H1 (cell line): ENCODE measurements around the gene P2RY8. TPM values are rescaled to one million over a fixed set of nuclear protein-coding genes. Genes with fewer than 3 reads are reported as not detected.

Experiments
- CTCF ChIA-PET: fragments of 300-600 bp; sonication (Branson Sonifier 250); formaldehyde crosslinking; loops from one replicate; lab custom pipeline; 2021; ENCODE audit not compliant: partially characterized antibody; lab: Charles Lee
- POLR2A ChIA-PET: fragments of 300-600 bp; sonication (Branson Sonifier 250); formaldehyde crosslinking; loops from one replicate; lab custom pipeline; 2021; ENCODE audit warnings: inconsistent platforms; ENCODE audit not compliant: partially characterized antibody; lab: Charles Lee
- DNase-seq, 2 experiments: peaks; one replicate each; pipeline versions ENCODE4 v3.0.0 to v3.0.0-alpha.2; 2010 to 2022; ENCODE audit warnings: low spot score in 2 of 2, low read depth in 1 of 2, mixed read lengths in 1 of 2
- FAIRE-seq: peaks from 2 replicates; lab custom pipeline; 2011; peaks lifted over from hg19 to GRCh38; lab: Jason Lieb, UNC
- H2AFZ ChIP-seq: 2 replicates; pipeline ENCODE4 v1.8.1; 2012; ENCODE audit warnings: low read length, inconsistent platforms
- H2AK5ac ChIP-seq: 2 replicates; pipeline ENCODE4 v1.6.1; 2013; ENCODE audit warnings: low read depth, low read length
- H2BK120ac ChIP-seq: replicated peaks from 2 replicates; pipeline ENCODE3; 2013; ENCODE audit warnings: low read depth, low read length, inconsistent platforms
- H2BK12ac ChIP-seq: 2 replicates; pipeline ENCODE4 v1.6.1; 2013; ENCODE audit warnings: low read depth, low read length
- H2BK15ac ChIP-seq: 2 replicates; pipeline ENCODE4 v1.6.1; 2013; ENCODE audit warnings: low read length
- H2BK20ac ChIP-seq: 2 replicates; pipeline ENCODE4 v1.6.1; 2013; ENCODE audit warnings: low read length
- H2BK5ac ChIP-seq: 2 replicates; pipeline ENCODE4 v1.6.1; 2013; ENCODE audit warnings: low read depth, low read length
- H3K14ac ChIP-seq: 2 replicates; pipeline ENCODE4 v1.6.1; 2013; ENCODE audit warnings: inconsistent platforms; ENCODE audit not compliant: insufficient read length
- H3K18ac ChIP-seq: 2 replicates; pipeline ENCODE4 v1.6.1; 2013; ENCODE audit warnings: low read length; ENCODE audit errors: extremely low read depth
- H3K23ac ChIP-seq: 2 replicates; pipeline ENCODE4 v1.6.1; 2013; ENCODE audit warnings: inconsistent platforms; ENCODE audit not compliant: insufficient read length
- H3K23me2 ChIP-seq: 2 replicates; pipeline ENCODE4 v1.6.1; 2013; ENCODE audit warnings: low read depth, low read length
- H3K27ac ChIP-seq: 2 replicates; pipeline ENCODE4 v1.6.1; 2011; ENCODE audit warnings: low read depth, low read length, inconsistent platforms
- H3K27me3 ChIP-seq, 4 experiments: replicated peaks in 1 of 4; 1 replicate in 1 of 4; 2 replicates in 3 of 4; pipeline versions ENCODE4 v1.6.1 to v1.8.1; 2011 to 2013; ENCODE audit warnings: low read length in 3 of 4, mild to moderate bottlenecking in 3 of 4, inconsistent platforms in 2 of 4, mixed read lengths in 2 of 4, moderate library complexity in 1 of 4; ENCODE audit not compliant: control insufficient read depth in 3 of 4, insufficient read depth in 3 of 4; ENCODE audit errors: extremely low read depth in 1 of 4
- H3K36me3 ChIP-seq, 4 experiments: 2 replicates each; pipeline versions ENCODE4 v1.6.1 to v1.8.1; 2011 to 2013; ENCODE audit warnings: mild to moderate bottlenecking in 4 of 4, low read length in 3 of 4, moderate library complexity in 2 of 4, control low read depth in 1 of 4, inconsistent platforms in 1 of 4; ENCODE audit not compliant: insufficient read depth in 4 of 4, control insufficient read depth in 2 of 4
- H3K4ac ChIP-seq: replicated peaks from 2 replicates; pipeline ENCODE3; 2013; ENCODE audit warnings: low read length, low read depth, mixed read lengths, inconsistent platforms; ENCODE audit not compliant: insufficient read length
- H3K4me1 ChIP-seq, 4 experiments: replicated peaks in 1 of 4; 1 replicate in 1 of 4; 2 replicates in 3 of 4; pipeline versions ENCODE4 v1.6.1 to v1.8.1; 2011 to 2013; ENCODE audit warnings: low read length in 3 of 4, inconsistent platforms in 2 of 4, mixed read lengths in 1 of 4; ENCODE audit not compliant: insufficient read depth in 4 of 4, control insufficient read depth in 3 of 4
- H3K4me2 ChIP-seq, 2 experiments: 2 replicates each; pipeline versions ENCODE4 v1.6.1 to v1.8.1; 2011 to 2013; ENCODE audit warnings: low read depth in 2 of 2, low read length in 2 of 2, control low read depth in 1 of 2, inconsistent platforms in 1 of 2, mild to moderate bottlenecking in 1 of 2; ENCODE audit not compliant: insufficient read depth in 1 of 2
- H3K4me3 ChIP-seq, 4 experiments: fragments of 200-600, 300-600 bp in 1 of 4; sonication (generic), shearing (Covaris generic), sonication (Bioruptor Twin) in 1 of 4; 2 replicates each; pipeline versions ENCODE4 v1.5.1 to v1.8.1; 2011 to 2016; ENCODE audit warnings: low read length in 4 of 4, low read depth in 3 of 4, control low read depth in 2 of 4, inconsistent platforms in 2 of 4, mild to moderate bottlenecking in 2 of 4, mixed read lengths in 1 of 4, moderate library complexity in 1 of 4; ENCODE audit not compliant: insufficient read depth in 2 of 4; ENCODE audit errors: extremely low read depth in 1 of 4
- H3K56ac ChIP-seq: replicated peaks from 2 replicates; pipeline ENCODE3; 2013; ENCODE audit warnings: low read depth, mild to moderate bottlenecking, mixed read lengths, low read length, inconsistent platforms; ENCODE audit not compliant: insufficient read length
- H3K79me1 ChIP-seq: 2 replicates; pipeline ENCODE4 v1.6.1; 2013; ENCODE audit warnings: low read depth, low read length, control low read depth
- H3K79me2 ChIP-seq, 2 experiments: 2 replicates each; pipeline versions ENCODE4 v1.6.1 to v1.8.1; 2012 to 2013; ENCODE audit warnings: low read length in 2 of 2, mild to moderate bottlenecking in 2 of 2, inconsistent platforms in 1 of 2; ENCODE audit not compliant: insufficient read depth in 2 of 2, control insufficient read depth in 1 of 2
- H3K9ac ChIP-seq, 4 experiments: replicated peaks in 1 of 4; 1 replicate in 1 of 4; 2 replicates in 3 of 4; pipeline versions ENCODE4 v1.6.1 to v1.8.1; 2011 to 2013; ENCODE audit warnings: low read depth in 3 of 4, low read length in 3 of 4, control low read depth in 2 of 4, mild to moderate bottlenecking in 2 of 4, moderate library complexity in 2 of 4, inconsistent platforms in 1 of 4; ENCODE audit errors: extremely low read depth in 1 of 4
- H3K9me3 ChIP-seq, 2 experiments: 2 replicates each; pipeline versions ENCODE4 v1.6.1 to v1.8.1; 2012 to 2013; ENCODE audit warnings: mild to moderate bottlenecking in 2 of 2, moderate library complexity in 2 of 2, control low read depth in 1 of 2, inconsistent platforms in 1 of 2, low read depth in 1 of 2, low read length in 1 of 2, mixed read lengths in 1 of 2; ENCODE audit not compliant: insufficient read depth in 2 of 2
- H4K20me1 ChIP-seq, 2 experiments: replicated peaks in 1 of 2; 2 replicates each; pipeline versions ENCODE3 to v1.8.1; 2011 to 2013; ENCODE audit warnings: inconsistent platforms in 2 of 2, low read length in 2 of 2, mild to moderate bottlenecking in 1 of 2; ENCODE audit not compliant: insufficient read depth in 2 of 2, control insufficient read depth in 1 of 2
- H4K5ac ChIP-seq: 2 replicates; pipeline ENCODE4 v1.6.1; 2013; ENCODE audit warnings: low read length, low read depth, mixed read lengths, inconsistent platforms; ENCODE audit not compliant: insufficient read length
- H4K8ac ChIP-seq: 2 replicates; pipeline ENCODE4 v1.8.0; 2013; ENCODE audit warnings: mild to moderate bottlenecking, moderate library complexity, low read length, inconsistent platforms; ENCODE audit not compliant: insufficient read depth; ENCODE audit errors: extremely low read depth
- H4K91ac ChIP-seq: replicated peaks from 2 replicates; pipeline ENCODE3; 2013; ENCODE audit warnings: low read length, mixed read lengths, inconsistent platforms; ENCODE audit not compliant: insufficient read length
- EP300 ChIP-seq, 2 experiments: IDR thresholded peaks; 1 replicate in 1 of 2; 2 replicates in 1 of 2; pipeline ENCODE4 v1.6.1; 2011 to 2012; ENCODE audit warnings: low read depth in 2 of 2, low read length in 2 of 2, mild to moderate bottlenecking in 2 of 2, borderline replicate concordance in 1 of 2, inconsistent platforms in 1 of 2, moderate library complexity in 1 of 2
- SIRT6 ChIP-seq: IDR thresholded peaks from one replicate; pipeline ENCODE4 v1.7.1; 2012; ENCODE audit warnings: low read length, inconsistent platforms
- USF2 ChIP-seq: IDR thresholded peaks from 2 replicates; pipeline ENCODE4 v1.6.1; 2011; ENCODE audit warnings: low read length, improper control_type of control experiment
- WGBS, 2 experiments: shearing (Covaris generic) in 1 of 2; methylation state at CpG; one replicate each; pipeline versions ENCODE4 v1.1.6 to v1.1.7; 2013 to 2015; ENCODE audit warnings: low lambda C conversion rate in 2 of 2, mixed read lengths in 2 of 2, inconsistent platforms in 1 of 2, low coverage in 1 of 2, missing lambda C conversion rate in 1 of 2; ENCODE audit not compliant: insufficient replicate concordance in 2 of 2, insufficient coverage in 1 of 2, insufficient read length in 1 of 2; ENCODE audit errors: extremely low coverage in 1 of 2, missing lambda C conversion rate in 1 of 2; 5-methylcytosine and 5-hydroxymethylcytosine counted together
- polyA plus RNA-seq, 7 experiments: library from polyadenylated mRNA; depleted of rRNA in 3 of 7; stranded (reverse) in 5 of 7; unstranded in 2 of 7; fragments of >200 nt in 5 of 7; fragments of 200-250 nt in 2 of 7; gene quantifications; 1 replicate in 5 of 7; 2 replicates in 1 of 7; 4 replicates in 1 of 7; pipeline versions ENCODE4 v1.2.1 to v1.2.3, GENCODE V29; 2011 to 2013; ENCODE audit warnings: missing spikeins in 2 of 7, mixed read lengths in 2 of 7
- total RNA-seq: library from RNA; stranded (reverse); fragmentation: NEBNext Ultra II Directional; extraction: Animal tissue kit (Norgen Biotek cat#: 25700); gene quantifications from 2 replicates; pipeline ENCODE4 v1.2.1, GENCODE V29; 2021

P2RY8 gene
- total and polyA plus RNA-seq, 2 of the 8 experiments (the other 6 are each of a cell fraction or from before 2014, with no cell fraction given) = 0.09 to 0.15 TPM

DNA sequence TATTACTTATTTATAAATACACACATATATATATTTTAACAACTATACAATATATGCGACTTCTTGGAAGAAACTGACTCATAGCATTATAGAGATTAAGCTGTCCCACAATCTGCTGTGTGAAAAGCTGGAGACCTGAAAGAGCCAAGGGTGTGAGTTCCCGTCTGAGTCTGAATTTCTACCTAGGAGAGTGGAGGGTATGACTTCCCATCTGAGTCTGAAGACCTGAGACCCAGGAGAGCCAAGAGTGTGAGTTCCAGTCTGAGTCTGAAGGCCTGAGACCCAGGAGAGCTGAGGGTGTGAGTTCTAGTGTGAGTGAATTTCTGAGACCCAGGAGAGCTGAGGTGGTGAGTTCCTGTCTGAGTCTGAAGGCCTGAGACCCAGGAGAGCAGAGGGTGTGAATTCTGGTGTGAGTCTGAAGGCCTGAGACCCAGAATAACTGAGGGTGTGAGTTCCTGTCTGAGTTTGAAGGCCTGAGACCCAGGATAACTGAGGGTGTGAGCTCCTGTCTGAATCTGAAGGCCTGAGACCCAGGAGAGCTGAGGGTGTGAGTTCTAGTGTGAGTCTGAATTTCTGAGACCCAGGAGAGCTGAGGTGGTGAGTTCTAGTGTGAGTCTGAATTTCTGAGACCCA is 8.9 kb upstream of the P2RY8 start:
- Histone ChIP-seq H3K18ac (no peak overlapping the region), H3K79me1 (no peaks in the 10 kb centered on the region), H4K20me1 (no peaks in the 10 kb centered on the region), H2BK5ac (no peak overlapping the region), H3K4ac (no peak overlapping the region), H3K27ac (no peak overlapping the region), H3K27me3 (no peaks in the 10 kb centered on the region), H2AFZ (no peak overlapping the region), H4K91ac (no peak overlapping the region), H2BK120ac (no peak overlapping the region), H2BK20ac (no peak overlapping the region), H3K9me3 (no peaks in the 10 kb centered on the region), H3K4me3 (no peak overlapping the region), H4K8ac (no peak overlapping the region), H3K79me2 (no peaks in the 10 kb centered on the region), H2BK15ac (no peak overlapping the region), H4K5ac (no peak overlapping the region), H2BK12ac (no peak overlapping the region), H3K56ac (no peak overlapping the region), H3K4me1 (no peaks in the 10 kb centered on the region; a peak in 1 of 7 replicates), H3K23ac (no peak overlapping the region), H3K36me3 (no peaks in the 10 kb centered on the region), H2AK5ac (no peak overlapping the region), H3K4me2 (no peak overlapping the region), H3K14ac (no peak overlapping the region), H3K9ac (no peak overlapping the region), H3K23me2 (no peaks in the 10 kb centered on the region)
- FAIRE-seq (no peak), DNase-seq (peak in 1 of 2 experiments; percentile 13)
- TF ChIP-seq SIRT6 (no peak), EP300 (IDR thresholded peaks at IDR 0.05; ENCODE audit: borderline replicate concordance in 1 of 2, low read depth in 2 of 2, low read length in 2 of 2) (no peak), USF2 (no peak)
- CTCF ChIA-PET = no interaction called here
- POLR2A ChIA-PET = no interaction called here
- WGBS, 2 experiments = 83% methylated on average over 2 of the region's 2 CpGs; no CpG with 5 or more reads in 1 of the 2 experiments
